ENCODE measurements around the gene CAMLG. TPM values are rescaled to one million over a fixed set of nuclear protein-coding genes. Genes with fewer than 3 reads are reported as not detected.
A peak's percentile ranks its signal among the peaks of the same experiment; 100 is the strongest.
"Not testable (repeated sequence)": the region's sequence is repeated elsewhere in the genome, so short reads cannot be mapped to it uniquely, and the experiment has no call there.

The CAMLG gene
- total RNA-seq (10 to 100 TPM; 40.6 to 78.5 (median 65.3) TPM), polyA plus RNA-seq (10 to 100 TPM; 84.6 to 91.9 TPM)
- long read RNA-seq, donor 1, transcript CAMLG-202 (3 exons, 895 nt) = minor isoform, 8 of 419 reads
- long read RNA-seq, donor 1, transcript CAMLG-201 (4 exons, 2,221 nt) = major isoform, 360 of 419 reads
- long read RNA-seq, donor 1, partial matches to known transcripts = 7 of 419 reads
- long read RNA-seq, donor 1, other reads (novel, unspliced or antisense) = 44 of 419 reads
- long read RNA-seq, donor 2, transcript CAMLG-201 (4 exons, 2,221 nt) = major isoform, 18 of 51 reads
- long read RNA-seq, donor 2, partial matches to known transcripts = 30 of 51 reads
- long read RNA-seq, donor 2, other reads (novel, unspliced or antisense) = 0 of 51 reads
- long read RNA-seq, donor 3, transcript CAMLG-201 (4 exons, 2,221 nt) = major isoform, 92 of 126 reads
- long read RNA-seq, donor 3, transcript CAMLG-202 (3 exons, 895 nt) = minor isoform, 14 of 126 reads
- long read RNA-seq, donor 3, partial matches to known transcripts = 3 of 126 reads
- long read RNA-seq, donor 3, other reads (novel, unspliced or antisense) = 17 of 126 reads

GRCh38 chr5:134738133-134738962 lies at the start of gene CAMLG:
TSS of gene CAMLG (plus strand) at chr5:134738548. CDS start at chr5:134738621, 73 bp downstream.
- H3K9me3 ChIP-seq = no peaks in the 10 kb centered on the region
- peak; percentile 98 to 99 (median 98) for DNase-seq
- peaks cover 2% of the 10 kb centered on the region for H3K4me1 ChIP-seq (ENCODE audit: insufficient read depth)
- intact Hi-C loops (cut with DNase I) = loop anchor here in 1 of 4 donors (5.0 kb wide), 1 partner anchor 109 kb away; the partner anchor contains the start of gene C5orf24
- no peaks in the 10 kb centered on the region for H3K27me3 ChIP-seq
- peak within 1 kb of the TSS; percentile 61 for H3K4me3 ChIP-seq
- no peaks in the 10 kb centered on the region for H3K36me3 ChIP-seq
- peak within 1 kb of the TSS; percentile 67 to 94 for H3K27ac ChIP-seq
- peak; percentile 94 for TF ChIP-seq POLR2A (IDR thresholded peaks at IDR 0.05)
- no peak for TF ChIP-seq EP300 (IDR thresholded peaks at IDR 0.05)
- TF ChIP-seq, protein P1, sequence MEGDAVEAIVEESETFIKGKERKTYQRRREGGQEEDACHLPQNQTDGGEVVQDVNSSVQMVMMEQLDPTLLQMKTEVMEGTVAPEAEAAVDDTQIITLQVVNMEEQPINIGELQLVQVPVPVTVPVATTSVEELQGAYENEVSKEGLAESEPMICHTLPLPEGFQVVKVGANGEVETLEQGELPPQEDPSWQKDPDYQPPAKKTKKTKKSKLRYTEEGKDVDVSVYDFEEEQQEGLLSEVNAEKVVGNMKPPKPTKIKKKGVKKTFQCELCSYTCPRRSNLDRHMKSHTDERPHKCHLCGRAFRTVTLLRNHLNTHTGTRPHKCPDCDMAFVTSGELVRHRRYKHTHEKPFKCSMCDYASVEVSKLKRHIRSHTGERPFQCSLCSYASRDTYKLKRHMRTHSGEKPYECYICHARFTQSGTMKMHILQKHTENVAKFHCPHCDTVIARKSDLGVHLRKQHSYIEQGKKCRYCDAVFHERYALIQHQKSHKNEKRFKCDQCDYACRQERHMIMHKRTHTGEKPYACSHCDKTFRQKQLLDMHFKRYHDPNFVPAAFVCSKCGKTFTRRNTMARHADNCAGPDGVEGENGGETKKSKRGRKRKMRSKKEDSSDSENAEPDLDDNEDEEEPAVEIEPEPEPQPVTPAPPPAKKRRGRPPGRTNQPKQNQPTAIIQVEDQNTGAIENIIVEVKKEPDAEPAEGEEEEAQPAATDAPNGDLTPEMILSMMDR (IDR thresholded peaks at IDR 0.05) = peak in 2 of 3 donors; percentile 53 to 62
- WGBS, 3 donors = 0 to 1% (median 0%) methylated on average over 33 to 66 of the region's 66 CpGs

- H3K4me3 ChIP-seq; H3K36me3 ChIP-seq; H3K4me1 ChIP-seq (ENCODE audit: insufficient read depth); H3K27me3 ChIP-seq; DNase-seq; intact Hi-C loops (cut with DNase I); H3K9me3 ChIP-seq; H3K27ac ChIP-seq: not testable (repeated sequence)
- WGBS, 3 donors = 89 to 93% (median 92%) methylated on average over 8 of the region's 8 CpGs
These were observed 48.2 kb upstream of the CAMLG start for GRCh38 chr5:134690144-134690543.

GRCh38 chr5:134692722-134693121 lies 45.6 kb upstream of the CAMLG start:
- TF ChIP-seq POLR2A (IDR thresholded peaks at IDR 0.05) = no peak
- no peak for TF ChIP-seq EP300 (IDR thresholded peaks at IDR 0.05)
- TF ChIP-seq, protein P1 (IDR thresholded peaks at IDR 0.05) = no peak
- no peaks in the 10 kb centered on the region for H3K9me3 ChIP-seq
- no peaks in the 10 kb centered on the region for H3K4me1 ChIP-seq (ENCODE audit: insufficient read depth)
- no peak overlapping the region for H3K4me3 ChIP-seq
- no peak for DNase-seq
- H3K36me3 ChIP-seq = no peaks in the 10 kb centered on the region
- H3K27me3 ChIP-seq = no peaks in the 10 kb centered on the region
- intact Hi-C loops (cut with DNase I) = no loop called here
- H3K27ac ChIP-seq = no peak overlapping the region

DNA sequence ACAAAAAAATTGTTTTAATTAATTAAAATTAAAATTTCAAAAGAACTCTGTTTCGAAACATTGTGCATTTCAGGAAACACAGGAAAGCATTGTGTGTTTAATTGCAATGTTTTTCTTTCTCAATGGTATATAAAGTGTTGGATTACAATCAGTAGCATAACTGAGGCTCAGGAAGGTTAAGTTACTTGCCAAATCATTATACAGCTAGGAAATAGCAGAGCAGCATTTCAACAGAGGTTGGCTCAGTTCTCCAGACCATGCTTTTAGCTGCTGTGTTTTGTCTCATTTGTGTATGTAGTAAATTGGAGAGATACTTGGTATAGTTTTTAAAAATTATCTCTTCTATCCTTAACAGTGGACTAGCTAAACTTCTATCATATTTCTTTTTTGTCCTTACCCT lies 30.0 kb upstream of the CAMLG start:
- 95 to 97% (median 96%) methylated on average over 1 of the region's 1 CpG for WGBS, 3 donors
- Histone ChIP-seq H3K4me1 (ENCODE audit: insufficient read depth) (no peaks in the 10 kb centered on the region), H3K27ac (no peak overlapping the region), H3K27me3 (no peaks in the 10 kb centered on the region), H3K9me3 (no peaks in the 10 kb centered on the region), H3K4me3 (no peak overlapping the region), H3K36me3 (no peaks in the 10 kb centered on the region)
- TF ChIP-seq, protein P1 (IDR thresholded peaks at IDR 0.05) = no peak
- no peak for TF ChIP-seq EP300 (IDR thresholded peaks at IDR 0.05)
- no peak for TF ChIP-seq POLR2A (IDR thresholded peaks at IDR 0.05)
- DNase-seq = no peak
- intact Hi-C loops (cut with DNase I) = no loop called here
